ENCODE data around the gene PDLIM1. TPM values are rescaled to one million over a fixed set of nuclear protein-coding genes. Genes with fewer than 3 reads are reported as not detected.

The PDLIM1 gene
- polyA plus RNA-seq, 1 donor (not counting 4 experiments of a cell fraction or from before 2014, with no cell fraction given), result 298 TPM

GRCh38 chr10:95244152-95244551 lies 46.7 kb downstream of the PDLIM1 start:
- peaks cover 27% of the 10 kb centered on the region for H3K4me1 ChIP-seq (ENCODE audit: control insufficient read depth, extremely low read depth, insufficient read depth, low read length)
- dilution Hi-C loops (cut with MboI; ENCODE audit: extremely low pct_ligation_motif_present, low sequenced_read_pairs), result no loop called here
- no peaks in the 10 kb centered on the region for H3K27me3 ChIP-seq (ENCODE audit: control insufficient read depth, extremely low read depth, insufficient read depth, low read length)
- DNase-seq (ENCODE audit: low read depth, low spot score) (no peak), FAIRE-seq (no peak)
- H3K4me3 ChIP-seq (ENCODE audit: control insufficient read depth in 2 of 3, extremely low read depth in 1 of 3, insufficient read depth in 2 of 3, low read depth in 1 of 3, low read length in 3 of 3), result no peak overlapping the region
- TF ChIP-seq CTCF (optimal IDR thresholded peaks at IDR 0.05 in 1 of 3, IDR thresholded peaks at IDR 0.05 in 1 of 3, conservative IDR thresholded peaks at IDR 0.05 in 1 of 3; ENCODE audit: extremely low read depth in 1 of 3, insufficient read depth in 2 of 3, low read length in 3 of 3) (no peak), EZH2 (IDR thresholded peaks at IDR 0.05; ENCODE audit: low read length) (no peak)
- H3K9me3 ChIP-seq (ENCODE audit: control insufficient read depth, low read depth, low read length), result no peaks in the 10 kb centered on the region
- no peak overlapping the region for H3K27ac ChIP-seq (ENCODE audit: control insufficient read depth, insufficient read depth, low read length)
- H4K20me1 ChIP-seq (ENCODE audit: control insufficient read depth, extremely low read depth, insufficient read depth, low read length), result no peaks in the 10 kb centered on the region
- peaks cover 42% of the 10 kb centered on the region in 2 experiments for H3K36me3 ChIP-seq (ENCODE audit: control insufficient read depth in 2 of 2, extremely low read depth in 1 of 2, insufficient read depth in 2 of 2, low read length in 2 of 2)
- no peak overlapping the region for H2AFZ ChIP-seq (ENCODE audit: control insufficient read depth, low read length)
- no peak overlapping the region for H3K4me2 ChIP-seq (ENCODE audit: control insufficient read depth, extremely low read depth, insufficient read depth, low read depth, low read length)
- no peaks in the 10 kb centered on the region for H3K9me1 ChIP-seq (ENCODE audit: control insufficient read depth, extremely low read depth, insufficient read depth, low read length)
- H3K9ac ChIP-seq (ENCODE audit: control insufficient read depth, extremely low read depth, insufficient read depth, low read length), result no peak overlapping the region
- peaks cover 52% of the 10 kb centered on the region for H3K79me2 ChIP-seq (ENCODE audit: control insufficient read depth, insufficient read depth, low read length)

- no peak for TF ChIP-seq CTCF (optimal IDR thresholded peaks at IDR 0.05 in 1 of 3, IDR thresholded peaks at IDR 0.05 in 1 of 3, conservative IDR thresholded peaks at IDR 0.05 in 1 of 3; ENCODE audit: extremely low read depth in 1 of 3, insufficient read depth in 2 of 3, low read length in 3 of 3)
- no peak for TF ChIP-seq EZH2 (IDR thresholded peaks at IDR 0.05; ENCODE audit: low read length)
- H3K36me3 ChIP-seq (ENCODE audit: control insufficient read depth in 2 of 2, extremely low read depth in 1 of 2, insufficient read depth in 2 of 2, low read length in 2 of 2), result peaks cover 40 to 42% of the 10 kb centered on the region in 2 experiments
- dilution Hi-C loops (cut with MboI; ENCODE audit: extremely low pct_ligation_motif_present, low sequenced_read_pairs), result no loop called here
- H3K9me3 ChIP-seq (ENCODE audit: control insufficient read depth, low read depth, low read length), result no peaks in the 10 kb centered on the region
- H2AFZ ChIP-seq (ENCODE audit: control insufficient read depth, low read length), result no peak overlapping the region
- no peak overlapping the region for H3K27ac ChIP-seq (ENCODE audit: control insufficient read depth, insufficient read depth, low read length)
- no peaks in the 10 kb centered on the region for H3K9me1 ChIP-seq (ENCODE audit: control insufficient read depth, extremely low read depth, insufficient read depth, low read length)
- H3K9ac ChIP-seq (ENCODE audit: control insufficient read depth, extremely low read depth, insufficient read depth, low read length), result no peak overlapping the region
- peaks cover 45% of the 10 kb centered on the region for H3K79me2 ChIP-seq (ENCODE audit: control insufficient read depth, insufficient read depth, low read length)
- H3K4me3 ChIP-seq (ENCODE audit: control insufficient read depth in 2 of 3, extremely low read depth in 1 of 3, insufficient read depth in 2 of 3, low read depth in 1 of 3, low read length in 3 of 3), result no peak overlapping the region
- no peaks in the 10 kb centered on the region for H3K27me3 ChIP-seq (ENCODE audit: control insufficient read depth, extremely low read depth, insufficient read depth, low read length)
- peaks cover 20% of the 10 kb centered on the region for H3K4me1 ChIP-seq (ENCODE audit: control insufficient read depth, extremely low read depth, insufficient read depth, low read length)
- DNase-seq (ENCODE audit: low read depth, low spot score), result no peak
- no peak for FAIRE-seq
- no peak overlapping the region for H3K4me2 ChIP-seq (ENCODE audit: control insufficient read depth, extremely low read depth, insufficient read depth, low read depth, low read length)
- no peaks in the 10 kb centered on the region for H4K20me1 ChIP-seq (ENCODE audit: control insufficient read depth, extremely low read depth, insufficient read depth, low read length)
Measured at GRCh38 chr10:95243318-95243617, 47.5 kb downstream of the PDLIM1 start.

Data from keratinocyte (primary cell).